Measurements from ENCODE around the gene KCNJ5.

KCNJ5 gene

DNA sequence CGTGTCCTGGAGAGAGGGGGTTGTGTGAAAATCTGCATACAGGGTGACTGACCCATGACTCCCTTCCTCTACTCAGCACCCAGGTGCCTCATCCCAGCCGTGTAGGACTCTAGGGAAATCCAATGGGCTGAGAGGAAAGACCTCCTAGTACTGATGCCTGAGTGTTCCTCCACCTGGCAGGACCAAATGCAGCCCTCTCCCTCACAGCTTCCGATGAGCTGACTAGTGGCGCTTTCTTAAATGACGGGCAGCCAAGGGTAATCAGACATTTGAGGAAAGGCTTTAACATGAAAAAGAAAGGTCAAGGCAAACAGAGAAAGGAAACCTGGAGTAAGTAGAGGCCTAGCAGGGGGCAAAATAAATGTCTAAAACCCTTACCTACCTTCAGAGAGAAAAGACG lies 19.1 kb upstream of the KCNJ5 start:
- no peak for DNase-seq

- no peak for DNase-seq
These were observed 18.6 kb upstream of the KCNJ5 start for GRCh38 chr11:128872594-128872993.

DNA sequence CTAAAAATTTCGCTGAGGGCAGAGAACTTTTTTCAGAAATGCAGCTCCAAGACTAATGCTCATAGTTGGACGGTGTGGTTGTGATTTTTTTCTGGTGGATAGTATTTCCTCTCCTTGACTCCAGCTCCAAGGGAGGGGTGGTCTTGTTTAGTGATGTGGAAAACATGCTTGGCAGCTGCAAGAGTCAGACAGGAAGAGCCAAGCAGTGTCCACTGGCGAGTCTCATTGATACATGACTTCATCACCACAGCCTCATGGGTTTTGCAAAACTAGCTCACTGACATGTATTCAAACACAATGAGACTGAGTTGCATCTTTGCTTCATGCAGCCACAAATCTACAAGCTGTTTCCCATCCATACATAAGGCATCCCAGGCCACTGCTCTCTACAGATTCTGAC lies 16.7 kb upstream of the KCNJ5 start:
- DNase-seq, result no peak

DNA sequence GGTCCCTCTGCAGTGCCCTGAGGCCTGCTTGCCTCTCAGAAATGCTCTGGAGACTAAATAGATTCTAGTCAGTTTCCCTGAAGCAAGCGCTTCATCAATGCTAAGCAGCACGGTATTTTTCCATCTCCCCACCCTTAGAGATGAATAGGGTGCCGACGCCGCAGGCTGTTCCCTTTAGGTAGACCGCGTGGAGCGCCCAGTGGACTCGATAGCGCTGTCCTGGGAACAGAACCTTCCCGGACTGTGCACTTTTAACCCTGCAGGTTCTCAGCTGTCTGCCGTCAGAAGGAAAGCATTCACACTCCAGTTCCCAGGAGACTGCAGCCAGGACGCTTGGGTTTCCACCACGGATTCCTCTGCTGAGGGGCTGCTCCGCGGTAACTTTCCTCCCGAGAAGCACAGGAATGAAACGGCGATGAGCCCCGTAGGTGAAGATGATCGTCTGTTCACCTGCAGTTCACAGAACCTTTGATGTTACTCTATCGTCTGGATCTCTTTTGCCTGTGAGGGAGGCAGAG lies 15.0 kb upstream of the KCNJ5 start:
- no peak for DNase-seq

DNA sequence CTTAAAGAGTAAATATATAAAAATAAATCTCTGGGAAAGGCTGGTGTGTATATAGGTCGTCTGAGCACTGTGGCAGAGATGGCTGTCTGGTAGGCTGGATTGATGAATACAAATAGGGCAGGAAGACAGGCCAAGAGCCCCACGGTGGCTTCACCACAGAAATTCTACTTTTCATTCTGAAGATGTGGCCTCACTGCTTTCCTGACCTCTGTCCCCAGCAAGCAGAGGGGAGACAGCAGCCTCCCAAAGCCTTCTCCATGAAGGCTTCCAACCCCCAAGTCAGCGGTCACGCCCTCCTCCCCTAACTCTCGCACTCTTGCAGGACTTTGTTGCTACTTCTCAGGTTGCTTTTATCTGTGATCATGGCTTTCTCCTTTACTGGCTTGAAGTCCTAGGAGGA lies 13.4 kb upstream of the KCNJ5 start:
- no peak for DNase-seq

GRCh38 chr11:128878455-128878854 lies 12.7 kb upstream of the KCNJ5 start:
- no peak for DNase-seq

DNA sequence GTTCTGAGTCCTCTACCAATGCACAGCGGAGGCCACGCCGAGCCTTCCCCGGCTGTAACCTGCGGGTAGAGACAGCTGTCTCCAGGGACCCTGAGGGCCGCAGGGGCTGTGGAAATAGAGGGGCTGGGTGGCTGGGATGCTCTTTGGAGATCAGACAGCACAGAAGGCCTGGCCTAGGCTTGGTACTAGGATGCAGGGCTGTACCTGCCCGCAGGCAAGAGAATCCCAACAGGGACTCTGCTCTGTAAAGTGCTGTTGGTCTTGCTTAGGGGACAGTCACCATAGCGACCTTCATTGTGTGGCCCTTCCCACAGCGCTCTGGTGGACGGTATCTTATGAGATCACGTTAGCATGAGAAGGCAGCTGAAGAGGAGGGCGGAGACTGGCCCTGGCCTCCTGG lies 11.3 kb upstream of the KCNJ5 start:
- DNase-seq, result no peak

DNA sequence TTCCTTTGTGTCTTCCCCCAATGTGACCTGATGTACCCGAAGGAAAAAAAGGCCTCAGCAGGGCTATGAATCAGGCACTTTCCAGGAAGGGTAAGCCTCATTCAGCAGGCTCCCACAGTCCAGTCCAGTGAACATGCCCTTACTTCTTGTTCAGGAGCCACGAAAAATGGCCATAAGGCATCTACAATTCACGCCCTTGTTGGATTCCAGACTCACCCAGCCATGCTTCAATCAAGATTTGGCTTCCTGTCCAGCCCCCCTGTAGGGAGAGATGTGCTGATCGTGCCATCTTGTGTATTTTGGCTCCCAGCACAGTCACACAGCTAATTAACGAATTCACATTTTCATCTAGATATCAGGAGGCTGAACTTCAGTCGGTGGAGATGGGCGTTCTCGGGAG lies 9.9 kb upstream of the KCNJ5 start:
- no peak for DNase-seq

- no peak for DNase-seq
These were observed 8.7 kb upstream of the KCNJ5 start for GRCh38 chr11:128882451-128882850.

DNA sequence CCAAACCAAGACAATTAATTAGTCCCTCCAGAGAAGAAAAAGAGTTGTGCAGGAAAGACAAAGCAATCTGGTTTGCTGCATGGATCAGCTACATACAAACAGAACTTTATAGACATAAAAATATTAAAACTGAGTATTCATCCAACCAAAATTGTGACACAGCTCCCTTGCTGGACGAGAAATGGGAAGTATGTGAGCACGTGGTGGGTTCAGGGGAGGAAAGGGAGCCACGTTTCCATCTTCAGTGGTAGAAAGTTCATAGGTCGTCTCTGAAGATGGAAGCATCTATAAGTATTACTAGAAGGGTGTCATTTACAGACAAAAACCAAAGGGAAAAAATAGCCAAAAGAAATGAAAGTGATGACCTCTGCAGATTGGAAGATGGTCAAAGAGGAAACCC lies 7.1 kb upstream of the KCNJ5 start:
- no peak for DNase-seq

DNA sequence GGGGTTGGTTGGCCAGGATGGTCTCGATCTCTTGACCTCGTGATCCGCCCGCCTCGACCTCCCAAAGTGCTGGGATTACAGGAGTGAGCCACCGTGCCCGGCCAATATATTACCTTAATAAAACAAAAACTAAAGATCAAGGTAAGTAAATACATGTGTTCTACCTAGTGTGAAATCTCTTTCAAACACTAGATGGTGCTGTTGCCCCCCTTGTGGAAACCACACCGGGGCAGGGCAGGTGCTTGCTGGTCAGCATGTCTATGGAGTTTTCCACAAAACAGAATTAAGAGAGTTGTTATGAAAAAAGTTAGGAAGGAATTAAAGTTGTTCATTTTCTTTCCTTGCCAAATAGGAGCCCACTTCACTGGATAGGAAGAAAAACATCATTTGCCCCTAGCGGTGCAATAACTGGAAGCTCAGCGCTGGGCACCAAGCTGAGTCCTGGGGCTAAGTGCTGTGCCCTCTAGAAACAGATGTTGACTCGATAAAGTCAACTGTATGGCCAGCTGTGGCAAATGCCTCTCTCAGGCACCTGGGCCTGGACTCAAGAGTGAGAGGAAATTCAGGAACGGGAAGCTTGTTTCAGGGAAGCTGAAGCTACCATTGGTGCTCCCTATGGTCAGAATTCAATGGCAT lies 6.3 kb upstream of the KCNJ5 start:
- DNase-seq, result peak; percentile 79

DNA sequence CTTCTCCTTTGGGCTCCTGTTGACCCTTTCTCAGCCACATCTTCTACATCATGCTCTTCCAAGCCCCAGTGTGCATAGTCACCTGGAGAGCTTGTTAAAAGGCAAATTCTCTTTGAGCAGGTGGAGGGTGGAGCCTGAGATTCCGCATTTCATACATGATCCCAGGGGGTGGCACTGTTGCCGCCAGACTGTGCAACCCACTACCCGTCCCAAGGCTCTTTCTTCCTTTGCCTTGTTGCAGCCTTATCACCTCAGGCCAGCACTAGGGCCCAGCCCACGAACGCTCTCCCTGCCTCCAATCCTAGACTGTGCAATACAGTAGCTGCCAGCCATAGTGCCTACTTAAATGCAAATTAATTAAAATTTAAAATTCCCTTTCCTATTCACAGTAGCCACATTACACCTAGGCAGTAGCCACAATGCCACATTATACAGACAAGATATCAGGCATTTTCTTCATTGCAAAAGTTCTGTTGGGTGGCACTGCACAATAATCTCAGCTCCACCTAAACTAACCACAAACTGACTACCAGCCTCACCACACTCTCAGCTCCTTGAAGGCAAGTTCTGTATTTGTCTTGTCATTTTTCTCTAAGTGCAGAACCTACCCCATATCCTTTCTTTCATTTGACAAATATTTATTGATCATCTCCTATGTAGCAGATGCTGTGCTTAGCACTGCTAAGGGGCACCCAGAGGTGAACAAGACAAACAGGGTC lies 4.6 kb upstream of the KCNJ5 start:
- peak; percentile 26 for DNase-seq

GRCh38 chr11:128888034-128888985 lies 2.8 kb upstream of the KCNJ5 start:
- no peak for DNase-seq

DNA sequence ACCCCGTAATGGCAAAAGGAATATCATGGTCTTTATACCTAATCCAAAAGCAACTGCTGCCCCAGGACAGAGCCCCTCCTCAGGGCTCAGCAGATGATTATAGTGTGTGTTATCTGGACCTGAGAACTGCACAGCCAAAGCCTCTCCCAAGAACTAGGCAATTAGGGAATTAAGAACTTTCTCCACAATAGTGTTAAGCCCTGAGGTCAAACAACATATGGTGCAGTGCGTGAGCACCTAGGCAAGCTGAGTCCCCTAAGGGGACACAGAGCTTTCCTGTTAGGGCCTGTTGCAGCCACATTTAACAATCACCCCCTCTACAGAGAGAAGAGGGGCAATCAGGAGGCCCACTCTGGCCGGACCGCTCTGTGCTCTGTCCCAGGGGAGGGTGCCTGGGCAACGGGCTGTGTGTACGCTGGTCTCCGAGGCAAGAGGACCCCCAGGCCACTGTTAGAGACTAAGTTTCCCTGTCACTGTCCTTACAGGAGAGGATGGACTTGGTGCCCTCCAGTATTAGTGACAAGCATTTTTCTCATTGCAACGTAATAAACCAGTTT lies 1.4 kb upstream of the KCNJ5 start:
- no peak for DNase-seq

DNA sequence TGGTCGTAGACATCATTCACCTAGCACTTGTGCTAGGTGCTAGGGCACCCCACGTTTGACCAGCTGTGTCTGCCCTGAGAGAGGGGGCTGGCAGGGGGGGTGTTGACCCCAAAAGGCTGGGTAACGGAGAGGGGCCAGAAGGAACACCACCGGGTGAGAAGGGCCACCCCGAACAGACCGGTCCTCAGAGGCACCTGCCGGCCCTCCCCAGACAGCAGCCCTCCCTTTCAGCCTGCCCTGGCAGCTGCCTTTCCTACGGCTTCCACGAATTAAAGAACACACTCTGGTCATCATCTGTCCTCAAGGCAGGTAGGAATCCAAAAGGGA lies 977 bp upstream of the KCNJ5 start:
- DNase-seq, result no peak

DNA sequence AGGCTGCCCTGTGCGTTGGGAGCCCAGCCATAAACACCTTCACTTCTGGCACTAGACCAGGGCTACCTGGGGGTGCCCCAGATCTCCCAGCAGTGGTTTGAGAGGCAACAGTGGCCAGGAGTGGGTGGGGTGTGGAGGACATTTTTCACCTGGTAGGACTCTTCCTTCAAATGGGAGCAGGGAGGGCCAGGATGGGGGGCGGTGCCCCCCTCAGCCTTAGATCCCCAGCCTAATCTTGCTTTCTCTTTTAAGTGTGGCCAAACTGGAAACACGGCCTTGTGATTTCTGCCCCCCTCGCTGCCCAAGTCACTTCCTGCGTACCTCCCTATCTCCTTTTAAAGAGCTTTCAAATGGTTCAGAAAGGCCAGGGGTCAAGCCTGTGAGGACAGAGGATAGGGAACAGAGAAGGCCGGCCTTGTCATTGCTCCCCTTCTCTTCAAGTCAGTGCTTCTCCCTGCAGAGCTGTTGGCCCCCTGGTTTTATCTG lies 800 bp downstream of the KCNJ5 start:
- DNase-seq, result no peak

DNA sequence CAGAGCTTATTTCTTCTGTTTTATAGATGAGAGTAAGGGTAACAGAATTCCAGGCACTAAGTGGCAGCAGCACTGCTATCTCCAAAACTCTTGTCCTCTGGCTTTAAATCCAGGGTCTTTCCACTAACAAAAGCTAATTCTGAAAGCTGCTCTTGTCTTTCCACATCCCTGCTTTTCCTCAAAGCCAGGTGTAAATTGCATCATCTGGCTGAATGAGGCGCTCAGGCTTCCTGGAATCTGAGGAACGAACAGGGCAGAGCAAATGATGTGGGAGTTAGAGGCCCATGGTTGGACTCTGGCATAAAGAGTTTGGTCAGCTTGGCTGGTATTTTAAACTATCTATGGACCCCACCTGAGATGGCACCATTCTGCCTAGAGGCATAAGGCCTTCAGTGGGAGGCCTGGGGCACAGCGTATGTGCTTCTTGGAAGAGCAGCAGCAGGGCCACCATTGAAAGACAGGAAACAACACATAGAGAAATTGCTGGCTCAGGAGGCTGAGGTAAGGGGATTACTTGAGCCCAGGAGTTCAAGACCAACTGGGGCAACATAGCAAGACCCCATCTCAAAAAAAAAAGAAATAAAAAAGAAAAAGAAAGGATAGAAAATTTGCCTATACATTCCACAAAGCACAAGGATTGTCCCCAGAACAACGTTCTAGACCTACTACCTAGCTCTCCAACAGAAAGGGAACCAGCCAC lies 1.9 kb downstream of the KCNJ5 start:
- no peak for DNase-seq

GRCh38 chr11:128893578-128894285 lies 2.6 kb downstream of the KCNJ5 start:
- peak; percentile 11 for DNase-seq

GRCh38 chr11:128894286-128894681 lies 3.1 kb downstream of the KCNJ5 start:
- DNase-seq, result no peak

- no peak for DNase-seq
These were observed 3.5 kb downstream of the KCNJ5 start for GRCh38 chr11:128894685-128895084.

DNA sequence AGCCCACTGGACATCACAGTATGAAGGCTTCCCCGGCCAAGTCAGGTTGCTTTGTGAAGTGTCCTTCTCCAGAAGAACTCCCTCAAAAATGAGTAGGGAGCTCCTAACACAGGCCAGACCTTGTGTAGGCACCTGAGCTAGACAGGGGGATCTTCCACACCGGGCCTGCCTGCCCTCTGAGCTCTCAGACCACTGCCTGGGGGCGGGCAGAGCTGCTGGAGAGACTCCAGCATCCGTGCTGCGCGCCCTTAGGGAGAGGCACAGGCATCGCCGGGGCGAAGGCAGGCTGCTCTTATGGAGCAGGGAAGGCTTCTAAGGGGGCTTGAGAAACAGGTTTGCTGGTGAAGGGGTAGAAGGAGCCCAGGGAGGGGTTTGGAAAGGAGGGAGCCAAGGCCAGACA lies 4.4 kb downstream of the KCNJ5 start:
- no peak for DNase-seq

GRCh38 chr11:128896356-128896755 lies 5.2 kb downstream of the KCNJ5 start:
- DNase-seq, result no peak
